ENCODE data around the gene EIF1AD.
"Not testable (repeated sequence)": the region's sequence is repeated elsewhere in the genome, so short reads cannot be mapped to it uniquely, and the experiment has no call there.

Gene EIF1AD

DNA sequence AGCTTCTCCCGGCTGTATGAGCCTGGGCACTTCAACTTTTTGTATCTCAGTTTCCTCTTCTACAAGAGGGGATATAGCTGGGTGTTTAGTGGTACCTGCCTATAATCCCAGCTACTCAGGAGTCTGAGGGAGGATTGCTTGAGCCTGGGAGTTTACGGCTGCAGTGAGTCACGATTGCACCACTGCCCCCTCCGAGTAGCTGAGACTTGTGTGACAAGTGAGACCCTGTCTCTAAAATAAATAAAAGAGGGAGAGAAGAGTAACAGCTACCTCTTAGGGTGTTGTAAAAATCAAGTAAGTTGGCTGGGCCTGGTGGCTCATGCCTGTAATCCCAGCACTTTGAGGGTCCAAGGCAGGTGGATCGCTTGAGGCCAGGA is 34.4 kb upstream of the EIF1AD start:
- no peak for DNase-seq
- Mint-ChIP-seq H3K27ac (no peak overlapping the region), H3K9me3 (no peaks in the 10 kb centered on the region), H3K4me3 (no peak overlapping the region), H3K27me3 (peaks cover 19 to 27% of the 10 kb centered on the region in 2 donors), H3K4me1 (no peaks in the 10 kb centered on the region), H3K36me3 (no peaks in the 10 kb centered on the region)
- ATAC-seq (replicated peaks): no peak

DNA sequence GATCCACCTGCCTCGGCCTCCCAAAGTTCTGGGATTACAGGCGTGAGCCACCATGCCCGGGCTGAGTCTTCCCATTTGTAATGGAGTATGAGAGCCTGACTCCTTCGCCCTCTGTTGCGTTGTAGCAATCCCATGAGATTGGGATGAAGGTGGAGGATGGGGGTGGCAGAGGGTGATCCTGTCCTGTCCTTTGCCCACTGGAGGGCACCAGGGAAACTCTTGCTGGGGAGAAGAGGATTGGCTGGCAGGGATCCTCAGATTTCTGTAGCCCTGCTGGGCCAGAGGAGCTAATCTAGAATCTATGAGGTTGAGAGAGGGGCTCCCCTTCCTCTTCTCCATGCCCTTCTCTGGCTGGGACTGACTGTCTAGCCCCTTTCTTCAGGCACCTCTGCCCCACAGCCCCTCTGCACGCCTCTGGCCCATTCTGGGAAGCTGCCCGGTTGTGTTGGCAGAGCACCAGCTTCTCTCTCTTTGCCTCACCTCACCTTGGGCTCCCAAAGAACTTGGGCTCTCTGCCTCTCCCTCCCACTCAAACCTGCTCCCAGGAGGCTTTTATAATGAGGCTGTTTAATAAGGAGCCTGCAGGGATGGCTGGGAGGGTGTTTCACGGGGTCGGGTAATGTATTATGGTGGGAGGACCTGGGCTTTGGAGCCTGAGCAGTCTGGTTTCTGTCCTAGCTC is 33.8 kb upstream of the EIF1AD start:
- H3K4me3 Mint-ChIP-seq: no peak overlapping the region
- H3K4me1 Mint-ChIP-seq: no peaks in the 10 kb centered on the region
- H3K27me3 Mint-ChIP-seq: peaks cover 19 to 27% of the 10 kb centered on the region in 2 donors
- ATAC-seq (replicated peaks): no peak
- no peak overlapping the region for H3K27ac Mint-ChIP-seq
- H3K36me3 Mint-ChIP-seq: no peaks in the 10 kb centered on the region
- H3K9me3 Mint-ChIP-seq: no peaks in the 10 kb centered on the region
- DNase-seq: no peak

DNA sequence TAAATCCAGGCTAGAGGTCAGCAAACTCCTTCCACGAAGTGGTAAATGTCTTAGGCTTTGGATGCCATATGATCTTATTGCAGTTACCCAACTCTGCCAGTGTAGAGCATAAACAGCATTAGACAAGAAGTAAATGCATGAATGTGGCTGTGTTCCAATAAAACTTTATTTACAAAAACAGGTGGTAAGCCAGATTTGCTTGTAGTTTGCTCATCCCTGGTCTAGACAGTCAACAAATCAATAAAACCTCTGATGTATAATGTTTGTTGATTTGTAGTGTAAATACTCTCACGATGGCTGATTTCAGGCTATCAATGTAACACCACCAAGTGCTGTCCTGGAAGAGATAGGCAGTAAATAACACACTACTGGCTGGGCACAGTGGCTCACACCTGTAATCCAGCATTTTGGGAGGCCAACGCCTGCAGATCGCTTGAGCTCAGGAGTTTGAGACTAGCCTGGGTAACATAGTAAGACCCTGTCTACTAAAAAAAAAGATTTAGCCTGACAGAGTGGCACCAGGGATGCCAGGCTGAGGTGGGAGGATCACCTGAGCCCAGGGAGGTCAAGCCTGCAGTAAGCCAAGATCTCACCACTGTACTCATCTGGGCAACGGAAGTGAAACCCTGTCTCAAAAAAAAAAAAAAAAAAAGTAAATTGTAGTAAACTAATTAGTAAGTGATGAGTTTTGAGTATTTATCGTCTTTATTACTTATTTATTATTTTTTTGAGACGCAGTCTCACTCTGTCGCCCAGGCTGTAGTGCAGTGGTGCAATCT is 31.2 kb upstream of the EIF1AD start:
- no peaks in the 10 kb centered on the region for H3K9me3 Mint-ChIP-seq
- DNase-seq (no peak), ATAC-seq (replicated peaks) (no peak)
- no peaks in the 10 kb centered on the region for H3K36me3 Mint-ChIP-seq
- H3K27ac Mint-ChIP-seq: no peak overlapping the region
- no peak overlapping the region for H3K4me3 Mint-ChIP-seq
- peaks cover 15 to 32% of the 10 kb centered on the region in 2 donors for H3K27me3 Mint-ChIP-seq
- H3K4me1 Mint-ChIP-seq: no peaks in the 10 kb centered on the region

GRCh38 chr11:66026017-66026529 is 24.1 kb upstream of the EIF1AD start, which contains the start of gene CATSPER1:
Gene CATSPER1, minus strand, starts transcription at chr11:66026479. Its CDS starts 100 bp downstream, at chr11:66026379.
- Mint-ChIP-seq H3K9me3 (no peaks in the 10 kb centered on the region), H3K27ac (no peak within 1 kb of the TSS), H3K4me3 (no peak within 1 kb of the TSS), H3K4me1 (peaks cover 4 to 12% of the 10 kb centered on the region in 2 donors), H3K27me3 (peaks cover 10 to 29% of the 10 kb centered on the region in 2 donors), H3K36me3 (no peaks in the 10 kb centered on the region)
- ATAC-seq (replicated peaks): no peak
- DNase-seq: no peak

GRCh38 chr11:66023186-66023440 is 21.2 kb upstream of the EIF1AD start:
- DNase-seq; H3K4me3 Mint-ChIP-seq; ATAC-seq (replicated peaks); H3K36me3 Mint-ChIP-seq; H3K27ac Mint-ChIP-seq; H3K9me3 Mint-ChIP-seq: not testable (repeated sequence)
- Mint-ChIP-seq H3K4me1 (peaks cover 10 to 23% of the 10 kb centered on the region in 2 donors), H3K27me3 (peaks cover 10 to 23% of the 10 kb centered on the region in 2 donors)

DNA sequence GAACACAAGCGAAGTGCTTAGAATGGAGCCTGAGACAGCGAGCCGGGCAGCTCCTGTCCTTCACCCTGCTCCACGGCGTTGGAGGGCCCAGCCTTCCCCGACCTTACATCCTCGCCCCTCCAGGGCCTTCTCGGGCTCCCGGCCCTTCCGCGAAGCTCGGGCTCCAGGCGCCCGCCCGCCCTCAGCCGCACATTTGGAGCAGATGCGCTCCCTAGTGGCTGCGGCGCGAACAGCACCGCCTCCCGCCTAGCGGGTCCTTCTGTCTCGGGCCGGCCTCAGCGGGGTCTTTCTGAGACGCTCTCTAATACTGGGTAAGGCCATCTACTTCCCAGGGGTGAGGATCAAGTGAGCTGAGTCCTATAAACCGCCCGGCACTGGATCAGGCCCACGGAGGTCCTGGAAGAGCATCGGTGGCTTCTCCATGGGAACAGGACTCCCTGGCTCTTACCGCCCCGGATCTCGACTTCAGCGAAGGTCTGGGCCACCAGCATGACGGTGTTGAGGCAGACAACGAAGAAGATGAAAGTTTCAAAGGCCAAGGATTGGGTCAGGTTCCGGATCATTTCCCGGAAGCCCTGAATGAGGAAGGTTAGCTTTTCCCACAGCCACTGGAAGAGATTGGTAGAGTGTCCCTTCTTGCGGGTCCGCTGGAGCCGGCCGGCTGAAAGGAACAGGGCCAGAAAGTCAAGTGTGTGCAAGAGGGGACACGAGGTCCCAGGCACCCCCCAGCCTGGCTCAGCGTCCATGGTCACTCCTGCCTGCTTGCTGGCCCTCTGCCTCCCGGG is 20.6 kb upstream of the EIF1AD start:
- Mint-ChIP-seq H3K27me3 (peaks cover 10 to 21% of the 10 kb centered on the region in 2 donors), H3K4me1 (peaks cover 10 to 23% of the 10 kb centered on the region in 2 donors), H3K27ac (no peak overlapping the region), H3K36me3 (no peaks in the 10 kb centered on the region), H3K4me3 (peak overlapping the region; percentile 43 to 62), H3K9me3 (no peaks in the 10 kb centered on the region)
- ATAC-seq (replicated peaks): peak; percentile 87 to 90
- peak; percentile 60 for DNase-seq

DNA sequence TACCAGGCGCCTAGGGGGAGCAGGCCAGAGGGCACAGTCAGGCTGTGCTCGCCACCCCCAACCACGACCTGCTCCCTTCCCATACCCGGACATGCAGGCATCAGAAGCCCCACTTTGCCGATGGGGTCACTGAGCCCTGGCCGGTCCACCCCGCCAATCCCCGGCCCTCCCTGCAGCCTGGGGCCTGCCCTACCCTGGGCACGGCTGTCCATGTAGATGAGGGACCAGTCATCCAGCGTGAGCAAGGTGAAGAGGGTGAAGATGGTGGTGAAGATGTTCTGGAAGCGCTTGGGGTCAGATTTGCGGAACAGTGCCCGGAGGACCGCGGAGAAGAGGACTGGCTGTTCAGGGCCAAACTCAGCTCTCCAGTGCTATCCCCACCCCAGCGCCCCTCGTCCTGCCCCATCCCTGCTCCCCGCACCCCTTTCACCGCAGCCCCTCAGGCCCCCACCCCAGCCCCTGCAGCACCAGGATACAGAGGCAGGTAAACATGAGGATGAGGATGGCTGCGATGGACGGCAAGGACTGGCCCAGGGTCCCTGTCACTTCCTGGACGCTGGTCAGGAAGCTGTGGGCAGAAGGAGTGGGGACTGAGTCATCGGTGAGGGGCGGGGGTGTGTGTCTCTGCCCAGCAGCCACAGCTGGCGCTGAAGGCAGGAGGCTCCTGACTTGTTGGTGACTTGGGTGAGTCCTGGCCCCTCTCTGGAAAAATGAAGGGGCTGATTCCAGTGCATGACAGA is 18.8 kb upstream of the EIF1AD start:
- no peak for DNase-seq

DNA sequence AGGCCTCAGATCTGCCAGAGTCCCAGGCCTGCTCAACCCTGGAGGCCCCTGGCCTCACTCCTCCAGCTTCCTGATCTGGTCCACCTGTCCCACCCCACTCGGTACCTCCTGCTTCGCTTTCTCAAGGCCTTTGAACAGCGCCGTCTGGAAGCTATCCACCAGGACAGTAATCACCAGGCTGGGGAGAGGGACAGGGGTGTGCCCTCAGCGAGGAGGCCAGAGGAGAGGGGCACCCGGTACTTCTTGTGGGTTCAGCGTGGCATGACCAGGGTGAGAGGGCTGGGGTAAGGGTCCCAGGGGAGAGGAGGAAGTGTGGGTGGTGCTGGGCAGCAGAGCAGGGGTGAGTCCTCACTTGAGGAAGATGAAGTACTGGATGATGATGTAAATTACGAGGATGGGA is 18.3 kb upstream of the EIF1AD start:
- no peak for DNase-seq
- no peak overlapping the region for H3K4me3 Mint-ChIP-seq
- no peaks in the 10 kb centered on the region for H3K36me3 Mint-ChIP-seq
- H3K27ac Mint-ChIP-seq: no peak overlapping the region
- ATAC-seq (replicated peaks): no peak
- H3K4me1 Mint-ChIP-seq: peaks cover 10 to 27% of the 10 kb centered on the region in 2 donors
- no peaks in the 10 kb centered on the region for H3K9me3 Mint-ChIP-seq
- peaks cover 7 to 21% of the 10 kb centered on the region in 2 donors for H3K27me3 Mint-ChIP-seq

More for the DNA sequence above, 18.8 kb upstream of the EIF1AD start:
- H3K27ac Mint-ChIP-seq: no peak overlapping the region
- no peaks in the 10 kb centered on the region for H3K9me3 Mint-ChIP-seq
- ATAC-seq (replicated peaks): peak in 1 of 2 donors; percentile 32
- H3K27me3 Mint-ChIP-seq: peaks cover 10 to 21% of the 10 kb centered on the region in 2 donors
- H3K4me3 Mint-ChIP-seq: no peak overlapping the region
- H3K4me1 Mint-ChIP-seq: peaks cover 10 to 27% of the 10 kb centered on the region in 2 donors
- no peaks in the 10 kb centered on the region for H3K36me3 Mint-ChIP-seq

DNA sequence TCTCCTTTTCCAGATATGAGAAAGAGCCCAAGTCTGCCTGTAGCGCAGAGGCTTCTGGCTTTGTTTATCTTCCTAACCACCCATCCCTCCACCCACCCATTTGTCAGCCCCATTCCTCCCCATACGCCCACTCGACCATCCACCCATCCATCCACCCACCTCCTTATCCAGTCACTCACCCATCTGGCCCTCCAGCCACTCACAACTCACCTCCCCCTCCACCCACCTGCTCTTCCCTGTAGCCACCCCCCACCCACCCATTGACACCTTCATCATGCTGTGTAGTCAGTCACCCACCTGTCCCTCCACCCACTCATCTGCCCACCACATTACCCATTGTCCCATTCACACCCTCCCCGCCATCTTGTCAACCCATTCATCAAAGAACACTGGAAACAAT is 15.4 kb upstream of the EIF1AD start:
- no peak overlapping the region for H3K4me3 Mint-ChIP-seq
- no peak for DNase-seq
- H3K9me3 Mint-ChIP-seq: no peaks in the 10 kb centered on the region
- ATAC-seq (replicated peaks): no peak
- peaks cover 6 to 26% of the 10 kb centered on the region in 2 donors for H3K4me1 Mint-ChIP-seq
- peaks cover 11 to 24% of the 10 kb centered on the region in 2 donors for H3K27me3 Mint-ChIP-seq
- H3K27ac Mint-ChIP-seq: no peak overlapping the region
- no peaks in the 10 kb centered on the region for H3K36me3 Mint-ChIP-seq

DNA sequence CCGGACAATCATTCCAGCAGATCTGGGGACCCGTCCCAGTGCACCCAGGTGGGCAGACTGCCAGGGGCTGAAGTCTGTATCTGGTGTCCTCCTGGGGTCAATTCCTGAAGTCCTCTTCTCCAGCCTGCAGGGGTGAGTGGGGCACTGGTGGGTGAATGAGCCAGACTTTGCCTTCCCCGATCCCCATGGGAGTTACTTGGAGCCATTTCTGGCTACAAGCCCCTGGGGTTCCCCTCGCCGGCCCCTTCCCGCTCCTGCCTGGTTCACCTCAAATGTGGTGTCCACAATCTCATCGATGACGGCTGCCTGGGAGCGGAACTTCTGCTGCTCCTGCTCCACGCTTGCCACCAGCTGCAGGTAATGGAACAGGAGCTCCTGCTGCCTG is 14.8 kb upstream of the EIF1AD start:
- H3K9me3 Mint-ChIP-seq: no peaks in the 10 kb centered on the region
- H3K36me3 Mint-ChIP-seq: no peaks in the 10 kb centered on the region
- peaks cover 15 to 26% of the 10 kb centered on the region in 2 donors for H3K27me3 Mint-ChIP-seq
- H3K27ac Mint-ChIP-seq: no peak overlapping the region
- H3K4me1 Mint-ChIP-seq: peaks cover 6 to 21% of the 10 kb centered on the region in 2 donors
- no peak for ATAC-seq (replicated peaks)
- DNase-seq: no peak
- no peak overlapping the region for H3K4me3 Mint-ChIP-seq

- H3K4me3 Mint-ChIP-seq: no peak overlapping the region
- no peak for DNase-seq
- H3K4me1 Mint-ChIP-seq: peaks cover 6 to 24% of the 10 kb centered on the region in 2 donors
- H3K27me3 Mint-ChIP-seq: peaks cover 15 to 25% of the 10 kb centered on the region in 2 donors
- no peak for ATAC-seq (replicated peaks)
- no peaks in the 10 kb centered on the region for H3K9me3 Mint-ChIP-seq
- H3K27ac Mint-ChIP-seq: no peak overlapping the region
- H3K36me3 Mint-ChIP-seq: no peaks in the 10 kb centered on the region
Measured at GRCh38 chr11:66015936-66016792, 14.2 kb upstream of the EIF1AD start.

GRCh38 chr11:66015454-66015881 is 13.5 kb upstream of the EIF1AD start:
- Mint-ChIP-seq H3K4me3 (no peak overlapping the region), H3K36me3 (no peaks in the 10 kb centered on the region), H3K27me3 (peaks cover 17 to 25% of the 10 kb centered on the region in 2 donors), H3K27ac (no peak overlapping the region), H3K4me1 (peaks cover 3 to 17% of the 10 kb centered on the region in 2 donors), H3K9me3 (no peaks in the 10 kb centered on the region)
- ATAC-seq (replicated peaks): no peak
- DNase-seq: no peak

GRCh38 chr11:66014804-66015453 is 13.0 kb upstream of the EIF1AD start:
- DNase-seq (no peak), ATAC-seq (replicated peaks) (no peak)
- H3K4me1 Mint-ChIP-seq: peaks cover 0 to 11% of the 10 kb centered on the region in 2 donors
- no peaks in the 10 kb centered on the region for H3K9me3 Mint-ChIP-seq
- H3K27ac Mint-ChIP-seq: no peak overlapping the region
- H3K4me3 Mint-ChIP-seq: no peak overlapping the region
- H3K36me3 Mint-ChIP-seq: no peaks in the 10 kb centered on the region
- H3K27me3 Mint-ChIP-seq: peaks cover 20 to 25% of the 10 kb centered on the region in 2 donors

All from stimulated activated naive B cell treated with anti-CD40 and anti-IgM and Interleukin-4, amounts not matched to agents 10 μg/mL and 1 μg/mL and 100 μg/mL, for 72 hours (primary cell).